ENCODE data around the gene PRKG1. TPM values are rescaled to one million over a fixed set of nuclear protein-coding genes. Genes with fewer than 3 reads are reported as not detected.

PRKG1 gene
- total RNA-seq, 2 experiments from 2014 or later, result not detected

DNA sequence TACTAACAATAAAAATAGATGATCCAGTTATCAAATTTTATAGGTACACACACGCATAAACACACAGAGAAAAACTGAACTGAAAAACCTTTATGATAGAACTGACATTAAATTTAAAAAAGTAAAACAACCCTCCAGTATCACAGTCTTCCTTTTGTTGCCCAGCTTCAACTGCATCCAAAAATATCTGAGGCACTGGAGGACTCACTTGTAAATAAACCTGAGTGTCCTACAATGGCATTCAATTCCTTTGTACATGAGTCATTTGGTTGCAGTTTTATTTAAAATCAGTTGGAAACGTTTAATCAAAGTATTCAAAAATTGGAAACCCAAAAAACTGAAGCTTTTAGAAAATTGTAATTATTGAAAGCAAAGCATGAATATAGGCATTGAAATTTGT is 890.3 kb downstream of the PRKG1 start:
- no peak for DNase-seq
- intact Hi-C loops (cut with micrococcal nuclease), result loop anchor here (5.0 kb wide), 1 partner anchor 253 kb away; no protein-coding TSS in a partner anchor
- POLR2A ChIA-PET, result no interaction called here
- H3K4me1 Mint-ChIP-seq (ENCODE audit: low read depth), result no peaks in the 10 kb centered on the region
- CTCF ChIA-PET, result interaction anchor here (1.5 kb wide), 1 partner anchor 575 kb away, joined by 3 read pairs; no protein-coding TSS in a partner anchor
- no peaks in the 10 kb centered on the region for H3K9me3 Mint-ChIP-seq
- H3K27ac Mint-ChIP-seq, result no peak overlapping the region
- H3K36me3 Mint-ChIP-seq, result no peaks in the 10 kb centered on the region
- no peak overlapping the region for H3K4me3 Mint-ChIP-seq
- peaks cover 4% of the 10 kb centered on the region for H3K27me3 Mint-ChIP-seq

DNA sequence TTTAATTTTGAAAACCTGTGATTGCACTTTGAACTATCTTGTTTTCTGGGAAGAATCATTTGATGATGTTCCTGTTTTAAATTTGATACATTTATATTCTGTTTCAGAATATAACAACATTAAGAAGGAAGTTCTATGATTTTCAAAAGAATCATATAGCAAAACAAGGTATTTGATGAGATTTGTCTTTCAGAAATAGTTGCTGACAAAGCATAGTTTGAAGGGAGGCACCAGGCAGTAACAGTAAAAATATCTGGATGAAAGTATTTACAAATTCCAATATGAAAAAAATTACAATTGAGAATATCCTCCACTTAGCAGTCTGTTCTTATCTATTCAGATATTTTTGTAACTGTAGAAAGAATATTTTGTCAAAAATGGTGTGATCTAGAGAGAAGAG is 891.2 kb downstream of the PRKG1 start:
- peaks cover 4% of the 10 kb centered on the region for H3K27me3 Mint-ChIP-seq
- intact Hi-C loops (cut with micrococcal nuclease), result no loop called here
- no peaks in the 10 kb centered on the region for H3K9me3 Mint-ChIP-seq
- no peak overlapping the region for H3K27ac Mint-ChIP-seq
- no peak for DNase-seq
- H3K4me1 Mint-ChIP-seq (ENCODE audit: low read depth), result no peaks in the 10 kb centered on the region
- H3K4me3 Mint-ChIP-seq, result no peak overlapping the region
- CTCF ChIA-PET, result interaction anchor here (1.5 kb wide), 1 partner anchor 576 kb away, joined by 3 read pairs; no protein-coding TSS in a partner anchor
- no peaks in the 10 kb centered on the region for H3K36me3 Mint-ChIP-seq
- POLR2A ChIA-PET, result no interaction called here

DNA sequence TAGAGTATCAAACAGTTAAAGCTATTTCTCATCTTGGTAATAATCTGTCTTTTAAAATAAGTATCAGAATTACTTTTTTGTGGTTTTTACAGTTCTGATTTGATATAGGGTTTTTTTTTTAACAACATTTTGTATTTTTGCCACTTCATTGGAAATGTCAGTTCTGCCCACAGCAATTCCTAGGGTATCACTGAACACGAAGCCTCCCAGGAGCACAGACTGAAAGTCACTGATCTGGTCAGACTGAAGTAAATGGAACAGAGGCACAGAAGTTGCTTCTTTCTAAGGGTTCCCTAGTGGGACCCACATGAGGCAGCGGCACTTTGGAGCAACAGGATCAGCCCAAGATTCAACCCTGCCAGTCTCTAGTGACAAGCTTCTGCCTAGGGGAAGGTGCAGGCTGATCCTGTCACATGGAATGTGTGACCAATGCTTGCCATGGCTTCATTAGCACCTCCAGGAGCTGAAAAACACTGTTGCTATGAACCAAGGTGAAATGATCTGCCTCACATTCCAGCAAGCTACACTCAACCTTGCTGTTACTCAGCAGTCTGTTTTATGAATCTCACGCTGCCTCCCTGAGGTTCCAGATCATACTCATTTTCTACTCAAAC is 898.6 kb downstream of the PRKG1 start:
- H3K4me3 Mint-ChIP-seq, result no peak overlapping the region
- no peaks in the 10 kb centered on the region for H3K4me1 Mint-ChIP-seq (ENCODE audit: low read depth)
- no peak for DNase-seq
- ChIA-PET POLR2A (interaction anchor here (0.7 kb wide), 1 partner anchor 913 kb away, joined by 4 read pairs; no protein-coding TSS in a partner anchor), CTCF (no interaction called here)
- peaks cover 1% of the 10 kb centered on the region for H3K27me3 Mint-ChIP-seq
- H3K27ac Mint-ChIP-seq, result no peak overlapping the region
- H3K36me3 Mint-ChIP-seq, result no peaks in the 10 kb centered on the region
- intact Hi-C loops (cut with micrococcal nuclease), result no loop called here
- no peaks in the 10 kb centered on the region for H3K9me3 Mint-ChIP-seq

- Mint-ChIP-seq H3K36me3 (no peaks in the 10 kb centered on the region), H3K27ac (no peak overlapping the region), H3K4me3 (no peak overlapping the region), H3K27me3 (no peaks in the 10 kb centered on the region), H3K9me3 (peaks cover 8% of the 10 kb centered on the region), H3K4me1 (ENCODE audit: low read depth) (no peaks in the 10 kb centered on the region)
- ChIA-PET CTCF (no interaction called here), POLR2A (no interaction called here)
- no peak for DNase-seq
- intact Hi-C loops (cut with micrococcal nuclease), result no loop called here
These were observed 906.5 kb downstream of the PRKG1 start for GRCh38 chr10:51980752-51981151.

DNA sequence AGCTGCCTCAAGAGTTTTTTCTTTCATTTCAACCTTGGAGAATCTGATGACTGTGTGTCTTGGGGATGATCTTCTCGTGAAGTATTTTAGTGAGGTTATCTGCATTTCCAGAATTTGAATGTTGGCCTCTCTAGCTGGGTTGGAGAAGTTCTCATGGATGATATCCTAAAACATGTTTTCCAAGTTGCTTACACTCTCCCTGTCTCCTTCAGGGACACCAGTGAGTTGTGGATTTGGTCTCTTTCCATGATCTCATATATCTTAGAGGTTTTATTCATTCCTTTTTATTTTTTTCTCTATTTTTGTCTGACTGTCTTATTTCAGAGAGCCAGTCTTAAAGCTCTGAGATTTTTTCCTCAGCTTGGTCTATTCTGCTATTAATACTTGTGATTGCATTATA is 907.4 kb downstream of the PRKG1 start:
- POLR2A ChIA-PET, result no interaction called here
- H3K36me3 Mint-ChIP-seq, result no peaks in the 10 kb centered on the region
- H3K27me3 Mint-ChIP-seq, result no peaks in the 10 kb centered on the region
- peaks cover 8% of the 10 kb centered on the region for H3K9me3 Mint-ChIP-seq
- CTCF ChIA-PET, result no interaction called here
- no peak overlapping the region for H3K4me3 Mint-ChIP-seq
- H3K4me1 Mint-ChIP-seq (ENCODE audit: low read depth), result no peaks in the 10 kb centered on the region
- intact Hi-C loops (cut with micrococcal nuclease), result no loop called here
- DNase-seq, result no peak
- no peak overlapping the region for H3K27ac Mint-ChIP-seq

DNA sequence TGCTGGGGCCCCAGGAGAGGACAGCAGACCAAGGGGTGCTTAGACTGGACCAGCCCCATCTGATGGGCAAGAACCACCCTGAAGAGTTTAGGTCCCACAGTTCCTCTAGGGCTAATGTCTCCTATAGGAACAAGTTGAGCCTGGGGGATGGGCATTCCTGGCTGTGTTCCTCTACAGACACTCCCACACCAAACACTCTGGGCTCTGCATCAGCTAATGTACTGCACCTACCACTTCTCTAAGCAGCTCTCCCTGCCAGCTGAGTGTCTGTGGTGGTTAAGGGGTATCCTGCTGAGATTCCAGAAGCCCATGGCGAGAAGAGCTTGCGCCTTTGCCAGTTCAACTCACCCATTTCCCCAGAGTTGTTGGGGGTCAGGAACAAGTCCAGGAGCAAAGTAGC is 909.2 kb downstream of the PRKG1 start:
- ChIA-PET POLR2A (no interaction called here), CTCF (no interaction called here)
- no peak for DNase-seq
- intact Hi-C loops (cut with micrococcal nuclease), result no loop called here
- H3K36me3 Mint-ChIP-seq, result no peaks in the 10 kb centered on the region
- H3K9me3 Mint-ChIP-seq, result peaks cover 8% of the 10 kb centered on the region
- H3K27me3 Mint-ChIP-seq, result no peaks in the 10 kb centered on the region
- no peak overlapping the region for H3K27ac Mint-ChIP-seq
- H3K4me3 Mint-ChIP-seq, result no peak overlapping the region
- H3K4me1 Mint-ChIP-seq (ENCODE audit: low read depth), result no peaks in the 10 kb centered on the region

DNA sequence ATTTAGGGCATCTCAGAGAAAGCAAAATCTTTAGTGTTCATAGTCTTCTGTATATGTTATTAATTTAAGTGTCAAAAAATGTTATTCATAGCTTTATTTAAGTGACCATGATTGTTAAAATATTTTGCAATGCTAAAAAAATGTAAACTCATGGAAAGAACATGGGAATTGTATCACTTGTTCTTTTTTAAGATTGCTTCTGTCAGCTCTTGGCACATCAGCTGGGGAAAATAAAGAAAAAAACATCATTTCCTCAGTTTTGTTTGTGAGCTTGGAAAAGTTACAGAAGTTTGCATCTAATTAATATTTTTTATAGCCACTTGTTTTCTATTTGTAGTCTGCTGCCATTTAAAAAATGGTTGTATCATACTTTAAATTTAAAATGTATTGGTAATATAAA is 911.0 kb downstream of the PRKG1 start:
- no peak overlapping the region for H3K4me3 Mint-ChIP-seq
- POLR2A ChIA-PET, result no interaction called here
- peaks cover 8% of the 10 kb centered on the region for H3K9me3 Mint-ChIP-seq
- no peaks in the 10 kb centered on the region for H3K4me1 Mint-ChIP-seq (ENCODE audit: low read depth)
- H3K36me3 Mint-ChIP-seq, result no peaks in the 10 kb centered on the region
- no peaks in the 10 kb centered on the region for H3K27me3 Mint-ChIP-seq
- no peak for DNase-seq
- no peak overlapping the region for H3K27ac Mint-ChIP-seq
- CTCF ChIA-PET, result no interaction called here
- intact Hi-C loops (cut with micrococcal nuclease), result no loop called here

GRCh38 chr10:51986516-51986915 is 912.2 kb downstream of the PRKG1 start:
- ChIA-PET CTCF (no interaction called here), POLR2A (no interaction called here)
- Mint-ChIP-seq H3K27me3 (no peaks in the 10 kb centered on the region), H3K4me1 (ENCODE audit: low read depth) (no peaks in the 10 kb centered on the region), H3K36me3 (no peaks in the 10 kb centered on the region), H3K9me3 (peaks cover 3% of the 10 kb centered on the region), H3K27ac (no peak overlapping the region), H3K4me3 (no peak overlapping the region)
- intact Hi-C loops (cut with micrococcal nuclease), result no loop called here
- DNase-seq, result no peak

GRCh38 chr10:51993475-51993874 is 919.2 kb downstream of the PRKG1 start:
- no peaks in the 10 kb centered on the region for H3K4me1 Mint-ChIP-seq (ENCODE audit: low read depth)
- H3K27ac Mint-ChIP-seq, result no peak overlapping the region
- ChIA-PET CTCF (interaction anchor here (1.1 kb wide), 1 partner anchor 10 kb away, joined by 4 read pairs; no protein-coding TSS in a partner anchor), POLR2A (no interaction called here)
- H3K9me3 Mint-ChIP-seq, result no peaks in the 10 kb centered on the region
- intact Hi-C loops (cut with micrococcal nuclease), result no loop called here
- no peak for DNase-seq
- H3K4me3 Mint-ChIP-seq, result no peak overlapping the region
- peaks cover 2% of the 10 kb centered on the region for H3K27me3 Mint-ChIP-seq
- no peaks in the 10 kb centered on the region for H3K36me3 Mint-ChIP-seq

DNA sequence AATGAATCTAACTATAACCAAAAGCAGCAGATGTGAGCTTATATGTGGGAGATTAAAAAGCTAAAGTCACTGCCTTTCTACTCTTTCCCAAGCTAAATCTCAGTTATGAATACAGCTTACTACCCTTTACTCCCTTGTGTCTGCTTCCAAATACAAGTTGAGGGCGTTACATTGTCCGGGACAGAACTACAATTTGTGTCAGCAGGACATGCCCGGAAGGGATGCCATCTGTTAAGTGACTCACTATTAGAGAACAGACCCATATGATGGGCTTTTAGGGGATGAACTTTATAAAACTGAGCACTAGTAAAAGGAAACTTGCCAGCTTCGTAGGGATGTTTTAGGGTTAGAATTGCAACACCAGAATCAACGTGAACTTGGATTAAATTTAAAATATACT is 924.8 kb downstream of the PRKG1 start:
- DNase-seq, result no peak
- Mint-ChIP-seq H3K27ac (no peak overlapping the region), H3K9me3 (no peaks in the 10 kb centered on the region), H3K4me3 (no peak overlapping the region), H3K36me3 (no peaks in the 10 kb centered on the region), H3K4me1 (ENCODE audit: low read depth) (no peaks in the 10 kb centered on the region), H3K27me3 (peaks cover 6% of the 10 kb centered on the region)
- ChIA-PET POLR2A (no interaction called here), CTCF (no interaction called here)
- intact Hi-C loops (cut with micrococcal nuclease), result no loop called here

DNA sequence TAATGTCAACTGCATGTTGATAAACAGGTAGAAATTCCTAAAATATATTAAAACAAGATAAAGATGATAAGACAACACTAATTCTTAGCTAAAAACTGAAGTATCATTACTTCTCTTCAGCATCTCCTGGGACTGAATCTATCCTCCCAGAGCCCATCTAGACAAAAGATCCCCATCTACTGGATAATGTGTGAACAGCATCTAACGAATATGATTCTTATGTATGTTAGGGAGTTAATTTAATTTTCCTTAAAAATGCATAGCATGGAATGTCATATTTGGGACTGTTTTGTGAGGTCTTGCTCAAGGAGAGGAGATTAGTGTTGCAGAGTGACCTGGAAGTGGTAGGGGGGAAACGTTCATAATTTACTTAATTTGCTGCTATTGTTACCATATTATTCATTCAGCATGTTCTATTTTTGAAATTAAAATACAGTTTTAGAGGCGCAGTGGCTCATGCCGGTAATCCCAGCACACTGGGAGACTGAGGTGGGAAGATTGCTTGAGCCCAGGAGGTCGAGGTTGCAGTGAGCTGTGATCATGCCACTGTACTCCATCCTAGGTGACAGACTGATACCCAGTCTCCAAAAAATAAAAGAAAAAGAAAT is 930.2 kb downstream of the PRKG1 start:
- intact Hi-C loops (cut with micrococcal nuclease), result loop anchor here (1.0 kb wide), 1 partner anchor 615 kb away; no protein-coding TSS in a partner anchor
- H3K4me1 Mint-ChIP-seq (ENCODE audit: low read depth), result no peaks in the 10 kb centered on the region
- ChIA-PET POLR2A (no interaction called here), CTCF (interaction anchor here (0.7 to 1.4 kb wide), 5 partner anchors 9 to 615 kb away, joined by 3 to 8 read pairs (median 4); no protein-coding TSS in a partner anchor)
- DNase-seq, result no peak
- no peak overlapping the region for H3K4me3 Mint-ChIP-seq
- H3K36me3 Mint-ChIP-seq, result no peaks in the 10 kb centered on the region
- peaks cover 8% of the 10 kb centered on the region for H3K27me3 Mint-ChIP-seq
- no peaks in the 10 kb centered on the region for H3K9me3 Mint-ChIP-seq
- no peak overlapping the region for H3K27ac Mint-ChIP-seq

GRCh38 chr10:52007091-52007490 is 932.8 kb downstream of the PRKG1 start:
- CTCF ChIA-PET, result no interaction called here
- peaks cover 8% of the 10 kb centered on the region for H3K27me3 Mint-ChIP-seq
- no peaks in the 10 kb centered on the region for H3K36me3 Mint-ChIP-seq

GRCh38 chr10:52011118-52011517 is 936.8 kb downstream of the PRKG1 start:
- peaks cover 15% of the 10 kb centered on the region for H3K9me3 Mint-ChIP-seq
- no peaks in the 10 kb centered on the region for H3K4me1 Mint-ChIP-seq (ENCODE audit: low read depth)
- POLR2A ChIA-PET, result no interaction called here
- H3K27me3 Mint-ChIP-seq, result no peaks in the 10 kb centered on the region
- no peak overlapping the region for H3K4me3 Mint-ChIP-seq
- intact Hi-C loops (cut with micrococcal nuclease), result no loop called here
- H3K36me3 Mint-ChIP-seq, result no peaks in the 10 kb centered on the region
- DNase-seq, result no peak
- CTCF ChIA-PET, result no interaction called here
- H3K27ac Mint-ChIP-seq, result no peak overlapping the region

More at GRCh38 chr10:52007091-52007490, 932.8 kb downstream of the PRKG1 start:
- Mint-ChIP-seq H3K27ac (no peak overlapping the region), H3K9me3 (peaks cover 7% of the 10 kb centered on the region), H3K4me3 (no peak overlapping the region), H3K4me1 (ENCODE audit: low read depth) (no peaks in the 10 kb centered on the region)
- intact Hi-C loops (cut with micrococcal nuclease), result no loop called here
- POLR2A ChIA-PET, result no interaction called here
- no peak for DNase-seq
